GM18517 (cell line): ENCODE results near the gene SPECC1.
A peak's percentile ranks its signal among the peaks of the same experiment; 100 is the strongest.
"Not testable (repeated sequence)": the region's sequence is repeated elsewhere in the genome, so short reads cannot be mapped to it uniquely, and the experiment has no call there.

Experiments used
- ATAC-seq: cut with Tn5 transposase; IDR thresholded peaks from one replicate; pipeline ENCODE4 v1.9.1; 2021; ENCODE audit warnings: mild to moderate bottlenecking, moderate library complexity; ENCODE audit not compliant: unreplicated experiment

Gene SPECC1

GRCh38 chr17:20009052-20009301, 182 bp upstream of the SPECC1 start:
- ATAC-seq = no peak

- ATAC-seq = peak; percentile 13
Observed at GRCh38 chr17:20010099-20010863, 1.1 kb downstream of the SPECC1 start.

- ATAC-seq = no peak
Observed at GRCh38 chr17:20010936-20011335, 1.8 kb downstream of the SPECC1 start.

- no peak for ATAC-seq
Observed at GRCh38 chr17:20012017-20012536, 2.9 kb downstream of the SPECC1 start.

GRCh38 chr17:20016475-20016992, 7.4 kb downstream of the SPECC1 start:
- not testable (repeated sequence) for ATAC-seq

- no peak for ATAC-seq
Observed at GRCh38 chr17:20022701-20023100, 13.5 kb downstream of the SPECC1 start.

- no peak for ATAC-seq
Observed at GRCh38 chr17:20026960-20027359, 17.8 kb downstream of the SPECC1 start.

GRCh38 chr17:20028443-20028842, 19.3 kb downstream of the SPECC1 start:
- no peak for ATAC-seq

GRCh38 chr17:20032636-20033035, 23.5 kb downstream of the SPECC1 start:
- ATAC-seq = no peak

- ATAC-seq = no peak
Observed at GRCh38 chr17:20033415-20033814, 24.3 kb downstream of the SPECC1 start.

- no peak for ATAC-seq
Observed at GRCh38 chr17:20035501-20035900, 26.3 kb downstream of the SPECC1 start.

- not testable (repeated sequence) for ATAC-seq
Observed at GRCh38 chr17:20037286-20037685, 28.1 kb downstream of the SPECC1 start.

- ATAC-seq = no peak
Observed at GRCh38 chr17:20039037-20039436, 29.9 kb downstream of the SPECC1 start.

GRCh38 chr17:20040216-20040615, 31.1 kb downstream of the SPECC1 start:
- ATAC-seq = no peak

GRCh38 chr17:20043021-20043420, 33.9 kb downstream of the SPECC1 start:
- no peak for ATAC-seq

GRCh38 chr17:20045476-20045875, 36.3 kb downstream of the SPECC1 start:
- ATAC-seq = no peak

GRCh38 chr17:20046629-20047028, 37.5 kb downstream of the SPECC1 start:
- no peak for ATAC-seq

- no peak for ATAC-seq
Observed at GRCh38 chr17:20051624-20052023, 42.5 kb downstream of the SPECC1 start.

- ATAC-seq = no peak
Observed at GRCh38 chr17:20053361-20053964, 44.3 kb downstream of the SPECC1 start.

GRCh38 chr17:20059728-20060188, 50.6 kb downstream of the SPECC1 start:
- peak; percentile 54 for ATAC-seq

- ATAC-seq = peak; percentile 61
Observed at GRCh38 chr17:20063665-20064648, 54.8 kb downstream of the SPECC1 start.
